Activated CD8-positive, alpha-beta memory T cell treated with anti-CD3 and anti-CD28 coated beads, Interleukin-2, amount 50 U/mL, for 48 hours (primary cell): ENCODE measurements around the gene LRCH4.
A peak's percentile ranks its signal among the peaks of the same experiment; 100 is the strongest.

Experiments used
- DNase-seq: peaks from one replicate; pipeline ENCODE4 v3.0.0-alpha.2; 2020

Gene LRCH4, protein sequence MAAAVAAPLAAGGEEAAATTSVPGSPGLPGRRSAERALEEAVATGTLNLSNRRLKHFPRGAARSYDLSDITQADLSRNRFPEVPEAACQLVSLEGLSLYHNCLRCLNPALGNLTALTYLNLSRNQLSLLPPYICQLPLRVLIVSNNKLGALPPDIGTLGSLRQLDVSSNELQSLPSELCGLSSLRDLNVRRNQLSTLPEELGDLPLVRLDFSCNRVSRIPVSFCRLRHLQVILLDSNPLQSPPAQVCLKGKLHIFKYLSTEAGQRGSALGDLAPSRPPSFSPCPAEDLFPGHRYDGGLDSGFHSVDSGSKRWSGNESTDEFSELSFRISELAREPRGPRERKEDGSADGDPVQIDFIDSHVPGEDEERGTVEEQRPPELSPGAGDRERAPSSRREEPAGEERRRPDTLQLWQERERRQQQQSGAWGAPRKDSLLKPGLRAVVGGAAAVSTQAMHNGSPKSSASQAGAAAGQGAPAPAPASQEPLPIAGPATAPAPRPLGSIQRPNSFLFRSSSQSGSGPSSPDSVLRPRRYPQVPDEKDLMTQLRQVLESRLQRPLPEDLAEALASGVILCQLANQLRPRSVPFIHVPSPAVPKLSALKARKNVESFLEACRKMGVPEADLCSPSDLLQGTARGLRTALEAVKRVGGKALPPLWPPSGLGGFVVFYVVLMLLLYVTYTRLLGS

DNA sequence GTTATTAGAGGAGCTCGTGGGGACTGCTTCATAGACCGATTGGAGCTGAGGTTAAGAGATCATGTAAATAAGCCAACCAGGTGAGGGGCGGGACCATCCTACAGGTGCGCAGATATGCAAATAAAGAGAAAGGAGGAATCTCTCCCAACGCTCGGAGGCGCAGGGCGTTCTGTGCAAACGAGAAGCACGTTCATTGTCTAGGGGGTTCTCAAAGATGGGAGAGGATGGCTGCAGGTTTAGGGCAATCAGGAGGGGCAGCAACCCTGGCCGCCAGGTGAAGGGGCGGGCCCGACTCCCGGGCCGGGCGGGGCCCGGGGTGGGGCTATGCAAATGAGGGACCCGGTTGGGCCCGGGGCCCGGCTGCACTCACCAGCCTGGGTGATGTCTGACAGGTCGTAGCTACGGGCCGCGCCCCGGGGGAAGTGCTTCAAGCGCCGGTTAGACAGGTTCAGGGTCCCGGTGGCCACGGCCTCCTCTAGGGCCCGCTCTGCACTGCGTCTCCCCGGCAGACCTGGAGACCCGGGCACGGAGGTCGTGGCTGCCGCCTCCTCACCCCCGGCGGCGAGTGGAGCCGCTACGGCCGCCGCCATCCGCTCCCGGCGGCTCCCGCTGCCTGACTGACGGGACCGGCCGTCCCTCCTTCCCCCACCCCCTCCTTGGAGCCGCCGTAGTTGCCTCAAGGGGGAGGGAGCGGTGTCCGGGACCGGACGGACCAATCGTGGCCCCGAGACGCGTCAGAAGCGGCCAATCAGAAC, at the start of gene LRCH4:
LRCH4 (minus strand) TSS at position 619 of the 755 bp plus-strand sequence; CDS start at position 590, 29 bp downstream.
- DNase-seq, result peak; percentile 83

DNA sequence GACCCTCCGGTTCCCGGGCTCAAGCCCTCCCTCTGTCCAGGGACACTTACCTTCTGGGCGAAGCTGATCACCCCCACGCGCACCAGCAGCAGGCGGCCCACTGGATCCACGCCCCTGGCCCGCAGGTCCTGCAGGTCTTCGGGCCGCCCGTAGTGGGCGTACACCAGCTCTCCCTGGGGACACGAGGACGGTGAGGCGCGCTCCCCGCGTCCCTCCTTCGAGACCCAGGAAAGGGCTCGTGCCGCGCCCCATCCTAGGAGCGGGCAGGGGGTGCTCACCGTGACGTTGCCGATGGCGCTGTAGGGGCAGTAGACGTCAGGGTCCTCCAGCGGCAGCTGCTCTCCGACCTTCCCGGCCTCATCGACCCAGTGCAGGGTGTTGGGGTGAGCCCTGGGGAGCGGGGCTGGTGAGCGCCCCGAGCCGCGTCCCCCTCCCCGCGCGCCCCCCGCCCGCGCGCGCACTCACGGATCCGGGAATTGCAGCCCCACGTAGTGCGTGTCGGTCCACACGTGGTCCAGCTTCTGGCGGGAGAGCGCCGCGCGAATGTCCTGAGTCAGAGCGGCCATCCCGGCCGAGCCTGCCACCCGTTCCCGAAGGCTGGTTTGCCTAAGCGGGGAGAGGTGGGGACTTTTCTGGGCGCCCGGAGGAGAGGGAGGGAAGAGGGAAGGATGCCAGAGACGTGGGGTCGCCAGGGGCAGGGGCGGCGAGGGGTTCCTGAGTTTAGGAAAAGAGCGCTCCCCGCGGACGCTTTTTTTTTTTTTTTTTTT, 47.2 kb upstream of the LRCH4 start:
- peak; percentile 83 for DNase-seq

DNA sequence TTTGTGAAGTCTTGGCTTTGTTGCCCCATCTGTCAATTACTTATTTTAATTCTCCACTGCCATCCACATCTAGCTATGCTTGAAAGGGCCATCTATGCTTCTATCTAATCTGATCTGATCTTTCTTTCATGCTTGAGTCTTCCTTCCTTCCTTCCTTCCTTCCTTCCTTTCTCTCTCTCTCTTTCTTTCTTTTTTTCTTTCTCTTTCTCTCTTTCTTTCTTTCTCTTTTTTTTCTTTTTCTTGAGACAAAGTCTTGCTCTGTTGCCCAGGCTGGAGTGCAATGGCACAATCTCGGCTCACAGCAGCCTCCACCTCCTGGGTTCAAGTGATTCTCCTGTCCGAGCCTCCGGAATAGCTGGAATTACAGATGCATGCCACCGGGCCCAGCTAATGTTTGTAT, 44.1 kb upstream of the LRCH4 start:
- DNase-seq, result no peak

DNA sequence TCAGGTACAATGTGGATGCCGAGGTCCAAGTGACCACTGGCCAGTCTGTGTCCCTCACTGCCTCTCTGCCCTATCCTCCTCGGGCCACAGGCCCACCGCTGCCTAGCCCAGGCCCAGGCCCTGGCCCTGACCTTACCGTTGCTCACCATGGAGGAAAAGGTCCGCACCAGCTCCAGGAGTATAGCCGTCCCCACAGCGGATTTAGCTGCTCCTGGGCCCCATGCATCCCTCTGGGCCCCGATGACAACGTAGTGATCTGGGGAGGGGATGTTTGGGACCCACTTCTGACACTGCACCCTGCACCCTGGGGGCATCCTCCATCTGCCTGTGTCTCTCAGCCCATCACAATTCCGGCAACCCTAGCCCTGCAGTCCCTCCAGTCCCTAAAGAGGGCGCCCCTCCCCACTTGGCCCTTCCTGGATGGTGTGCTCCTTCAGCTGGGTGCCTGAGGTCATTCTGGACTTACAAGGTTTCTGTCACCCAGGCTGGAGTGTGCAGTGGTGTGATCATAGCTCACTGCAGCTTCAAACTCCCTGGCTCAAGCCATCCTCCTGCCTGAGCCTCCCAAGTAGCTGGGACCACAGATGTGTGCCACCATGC, 43.3 kb upstream of the LRCH4 start:
- no peak for DNase-seq

DNA sequence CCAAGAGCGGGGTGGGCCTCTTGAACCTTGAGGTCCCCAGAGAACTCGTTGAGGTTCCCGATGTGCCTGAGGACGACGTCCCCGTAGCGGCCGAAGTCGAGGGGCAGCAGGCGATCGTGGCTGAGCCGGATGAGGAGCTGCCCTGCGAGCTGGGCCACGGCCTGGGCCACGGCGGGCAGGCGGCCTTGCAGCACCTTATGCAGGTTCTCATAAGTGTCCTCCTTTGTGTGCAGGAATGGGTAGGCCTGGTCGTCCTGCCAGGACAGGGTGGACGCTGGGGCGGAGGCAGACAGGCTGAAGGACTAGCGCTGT, 41.3 kb upstream of the LRCH4 start:
- no peak for DNase-seq

DNA sequence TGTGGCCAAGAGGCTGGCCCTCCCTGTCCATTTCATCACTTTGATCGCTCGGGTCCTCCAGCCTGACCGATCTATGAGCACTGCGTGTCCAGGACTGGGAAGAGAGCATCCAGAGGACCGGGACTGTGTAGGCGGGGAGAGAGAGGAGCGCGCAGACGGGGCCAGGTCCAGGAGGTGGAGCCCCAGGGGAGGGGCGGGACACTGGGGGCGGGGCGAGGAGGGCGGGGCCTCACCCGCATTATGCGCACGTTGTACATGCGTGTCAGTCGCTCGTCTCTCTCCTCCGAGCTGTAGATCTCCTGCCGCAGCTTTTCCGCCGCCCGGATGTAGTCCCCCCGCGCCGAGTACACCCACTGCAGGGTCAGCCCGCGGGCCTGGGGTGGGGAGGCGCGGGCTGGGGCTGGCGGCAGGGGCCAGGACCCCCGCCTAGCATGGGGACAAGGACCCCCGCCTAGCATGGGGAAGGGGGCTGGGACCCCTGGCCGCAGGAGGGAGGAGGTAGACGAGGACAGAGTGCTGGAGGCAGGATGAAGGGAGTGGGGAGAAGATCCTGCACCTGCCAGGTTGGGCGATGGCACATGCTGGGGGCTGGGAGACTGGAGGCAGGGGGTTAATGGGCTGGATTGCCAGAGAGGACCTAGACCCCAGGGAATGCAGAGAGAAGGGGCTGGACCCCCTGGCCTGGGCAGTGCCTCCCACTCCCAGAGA, 40.8 kb upstream of the LRCH4 start:
- DNase-seq, result peak; percentile 93

DNA sequence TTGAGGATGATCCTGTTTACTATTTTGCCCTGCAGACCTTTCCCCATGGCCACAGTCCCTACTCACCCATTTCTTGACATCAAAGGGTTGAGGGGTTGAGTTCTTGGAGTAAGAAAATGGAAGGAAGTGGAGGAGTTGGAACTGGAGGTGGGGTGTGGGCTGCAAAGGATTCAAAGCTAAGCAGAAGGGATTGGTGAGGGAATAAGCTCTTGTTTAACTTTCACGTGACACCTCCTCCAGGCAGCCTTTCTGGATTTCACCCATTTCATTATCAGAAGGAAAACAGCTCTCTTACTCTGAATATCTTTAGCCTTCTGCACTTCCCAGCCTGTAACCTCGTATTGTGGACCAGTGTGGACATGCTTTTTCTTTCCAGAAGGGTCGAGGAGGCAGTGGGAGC, 40.1 kb upstream of the LRCH4 start:
- DNase-seq, result no peak

DNA sequence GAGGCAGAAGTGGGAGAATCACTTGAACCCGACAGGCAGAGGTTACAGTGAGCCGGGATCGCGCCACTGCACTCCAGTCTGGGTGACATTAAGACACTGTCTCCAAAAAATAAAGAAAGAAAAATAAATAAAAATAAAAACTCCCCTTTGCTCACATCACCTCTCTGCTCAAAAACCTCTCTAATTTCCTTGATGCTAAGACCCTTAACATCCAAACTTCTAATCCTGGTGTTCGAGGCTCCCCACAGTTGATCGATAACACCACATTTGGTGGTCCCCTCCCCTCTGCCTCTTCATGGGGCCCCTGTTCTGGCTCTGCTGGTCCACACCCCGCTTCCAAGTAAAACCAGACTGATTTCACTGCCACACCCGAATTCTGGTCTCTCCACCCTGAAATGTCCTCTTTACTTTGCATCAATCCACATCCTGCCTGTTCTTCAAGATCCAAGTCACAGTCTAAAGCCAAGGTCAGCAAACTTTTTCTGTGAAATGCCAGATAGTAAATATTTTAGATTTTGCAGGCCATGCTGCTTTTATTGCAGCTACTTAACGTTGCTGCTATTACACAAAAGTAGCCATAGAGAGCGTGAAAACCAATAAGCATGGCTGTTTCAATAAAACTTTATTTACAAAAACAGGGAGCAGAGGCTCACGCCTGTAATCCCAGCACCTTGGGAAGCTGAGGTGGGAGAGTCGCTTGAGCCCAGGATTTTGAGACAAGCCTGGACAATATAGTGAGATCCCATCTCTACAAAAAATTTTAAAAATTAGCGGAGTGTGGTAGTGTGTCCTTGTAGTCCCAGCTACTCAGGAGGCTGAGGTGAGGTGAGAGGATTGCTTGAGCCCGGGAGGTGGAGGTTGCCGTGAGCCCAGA, 38.3 kb upstream of the LRCH4 start:
- DNase-seq, result no peak

DNA sequence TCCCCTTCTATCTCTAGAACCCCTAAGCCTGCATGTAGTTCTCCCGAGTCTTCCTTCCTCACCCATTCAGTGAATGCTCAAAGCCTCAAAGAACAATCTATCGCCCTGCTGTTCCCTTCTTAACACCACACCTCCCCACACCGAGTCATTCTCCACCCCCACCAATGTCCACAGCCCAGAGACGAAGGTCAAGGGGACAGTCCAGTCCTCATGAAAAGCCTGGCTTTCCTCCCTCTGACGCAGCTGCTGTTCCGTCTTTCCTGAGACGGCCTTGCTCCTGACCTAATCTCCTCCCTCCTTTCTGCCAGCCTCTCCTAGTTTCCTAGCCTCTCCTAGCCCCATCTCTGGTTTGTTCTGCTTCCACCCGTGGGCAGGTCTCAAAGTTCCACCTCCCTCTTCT, 35.6 kb upstream of the LRCH4 start:
- DNase-seq, result no peak

DNA sequence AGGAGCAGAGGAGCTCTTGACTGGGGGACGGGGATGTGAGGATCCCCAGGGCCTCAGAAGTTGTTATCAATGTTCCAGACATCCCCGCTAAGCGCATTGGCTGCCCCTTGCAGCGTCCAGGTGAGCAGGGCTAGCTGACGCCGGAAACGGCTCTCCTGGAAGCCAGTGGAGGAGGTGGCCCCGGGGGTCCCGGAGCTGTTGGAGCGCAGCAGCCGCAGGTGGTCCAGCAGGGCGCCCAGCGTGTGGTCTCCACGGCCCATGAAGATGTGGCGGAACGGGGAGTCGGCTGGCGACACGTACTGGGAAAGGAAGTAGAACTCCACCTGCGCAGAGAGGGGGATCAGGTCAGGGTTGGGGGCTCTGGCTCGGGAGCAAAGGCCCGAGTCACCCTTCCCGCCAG, 34.9 kb upstream of the LRCH4 start:
- no peak for DNase-seq

DNA sequence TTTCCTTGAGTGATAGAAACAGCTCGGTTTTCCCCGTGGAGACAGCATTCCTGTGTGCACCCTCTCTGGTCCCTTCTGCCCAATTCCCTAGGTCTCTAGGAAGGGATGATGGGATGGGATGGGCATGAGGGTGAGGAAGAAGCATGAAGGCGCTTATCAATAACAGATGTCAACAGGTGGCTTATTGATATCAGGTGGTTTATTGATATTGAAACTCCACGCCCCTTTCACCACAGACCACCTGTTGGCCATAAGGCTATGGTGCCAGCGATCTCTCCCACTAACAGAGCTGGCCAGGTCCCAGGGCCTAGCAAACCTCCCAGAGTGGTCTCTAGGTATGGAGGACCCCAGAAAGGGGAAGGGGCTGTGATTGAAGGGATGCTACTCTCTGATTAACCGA, 34.3 kb upstream of the LRCH4 start:
- DNase-seq, result no peak

DNA sequence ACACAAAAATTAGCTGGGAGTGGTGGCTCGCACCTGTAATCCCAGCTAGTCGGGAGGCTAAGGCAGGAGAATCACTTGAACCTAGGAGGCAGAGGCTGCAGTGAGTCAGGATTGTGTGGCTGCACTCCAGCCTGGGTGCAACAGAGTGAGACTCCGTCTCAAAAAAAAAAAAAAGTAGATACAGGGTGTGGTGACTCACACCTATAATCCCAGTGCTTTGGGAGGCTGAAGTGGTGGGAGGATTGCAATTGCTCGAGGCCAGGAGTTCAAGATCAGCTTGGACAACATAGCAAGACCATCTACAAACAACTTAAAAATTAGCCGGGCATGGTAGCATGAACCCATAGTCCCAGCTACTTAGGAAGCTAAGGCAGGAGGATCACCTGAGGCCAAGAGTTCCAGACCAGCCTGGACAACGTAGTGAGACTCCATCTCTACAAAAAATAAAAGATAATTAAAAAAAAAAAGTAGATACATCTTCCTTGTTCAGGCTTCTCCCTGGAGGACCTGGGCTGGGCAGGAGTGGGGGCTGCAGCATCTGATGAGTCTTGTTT, 28.5 kb upstream of the LRCH4 start:
- no peak for DNase-seq

DNA sequence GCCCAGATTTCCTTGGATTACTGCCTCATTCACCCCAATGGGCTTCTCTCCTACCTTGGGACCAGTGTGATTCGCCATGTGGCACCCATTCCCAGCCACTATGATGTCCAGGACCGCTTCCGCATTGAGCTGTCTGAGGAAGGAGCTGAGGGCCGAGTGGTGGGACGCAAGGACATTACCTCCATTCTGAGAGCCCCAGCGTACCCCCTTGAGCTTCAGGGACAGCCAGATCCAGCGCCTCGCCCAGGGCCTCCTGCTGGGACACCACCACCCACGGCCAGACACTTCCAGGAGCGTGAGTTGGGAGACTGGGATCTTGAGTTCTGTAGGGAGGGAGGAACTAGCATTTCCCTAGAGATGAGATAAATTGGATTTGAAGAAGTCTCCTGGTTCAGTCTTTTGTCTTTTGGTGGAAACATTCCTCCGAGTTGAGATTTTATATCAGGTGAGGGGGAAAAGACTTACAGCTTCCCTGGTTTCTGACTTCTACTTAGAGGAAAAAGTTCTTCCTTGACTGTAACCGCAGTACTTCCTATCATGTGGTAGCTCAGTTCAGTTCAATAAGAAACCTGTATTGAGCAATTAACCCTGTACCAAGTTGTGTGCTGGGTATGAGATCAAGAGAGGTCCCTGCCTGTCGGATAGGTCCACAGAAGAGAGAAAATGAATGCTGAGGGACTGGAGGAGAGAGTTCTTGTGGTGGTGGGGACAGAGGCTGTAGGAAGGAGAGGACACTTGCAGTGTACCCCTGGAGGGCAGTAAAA, 27.7 kb upstream of the LRCH4 start:
- no peak for DNase-seq

DNA sequence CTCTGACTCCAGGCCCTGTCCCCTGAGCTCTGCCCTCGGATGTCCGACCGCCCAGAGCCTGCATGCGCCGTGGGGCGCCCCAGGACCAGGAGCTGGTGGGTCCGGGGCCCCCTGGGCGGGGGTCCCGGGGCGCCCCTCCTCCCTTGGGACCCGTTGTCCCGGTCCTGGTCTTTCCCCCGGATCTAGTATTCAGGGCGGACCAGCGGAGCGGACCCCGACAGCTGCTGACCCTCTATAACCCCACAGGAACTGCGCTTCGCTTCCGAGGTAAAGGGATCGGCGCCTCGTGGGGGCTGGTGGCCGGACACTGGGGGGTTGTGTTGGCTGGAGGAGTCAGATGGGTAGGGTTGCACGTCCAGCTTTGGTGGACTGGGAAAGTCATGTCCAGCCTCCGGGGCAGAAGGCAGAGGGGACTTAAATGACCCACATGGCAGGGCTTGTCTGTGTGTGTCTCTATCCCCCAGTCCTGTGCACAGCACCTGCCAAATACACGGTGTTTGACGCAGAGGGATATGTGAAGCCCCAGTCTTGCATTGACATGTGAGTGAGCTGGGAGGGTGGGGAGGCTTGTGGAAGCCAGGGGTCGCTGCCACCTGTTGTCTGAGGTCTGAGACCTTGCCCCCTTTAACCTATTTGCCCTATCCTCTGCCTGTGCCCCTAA, 26.9 kb upstream of the LRCH4 start:
- no peak for DNase-seq

DNA sequence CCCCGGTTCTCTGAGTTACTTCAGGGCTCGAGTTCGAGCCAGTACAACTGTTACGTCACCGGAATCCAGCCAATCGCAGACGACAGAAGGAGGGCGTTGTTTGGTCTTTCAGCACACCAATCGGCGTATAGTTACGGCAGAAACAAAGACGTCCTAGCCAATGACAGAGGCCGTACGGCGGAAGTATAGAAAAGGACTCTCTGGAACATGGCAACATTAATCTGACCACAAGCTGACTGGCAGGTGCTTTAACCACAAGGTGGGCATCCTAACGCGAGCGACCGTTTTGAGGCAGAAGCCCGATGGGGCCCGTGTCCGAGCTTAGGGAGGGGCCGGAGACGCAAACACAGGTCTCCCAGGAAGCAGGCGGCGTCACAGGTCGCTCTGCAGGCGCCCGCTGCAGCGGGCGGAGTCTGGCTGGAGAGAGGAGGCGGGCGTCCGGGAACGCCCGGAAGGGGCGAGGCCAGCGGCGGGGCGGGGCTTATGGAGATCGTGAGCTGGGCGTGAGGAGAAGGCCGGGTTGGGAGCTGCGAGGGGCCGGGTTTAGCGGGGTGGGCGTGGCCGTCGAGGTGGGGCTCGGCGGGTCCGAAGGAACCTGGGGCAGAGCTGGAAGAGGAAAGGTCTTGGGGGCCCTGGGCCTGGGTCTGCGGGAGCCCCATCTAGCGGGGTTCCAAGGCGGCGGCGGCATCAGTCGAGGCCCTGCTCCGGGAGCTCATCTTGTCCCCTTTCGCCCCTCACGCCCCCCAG, 26.2 kb upstream of the LRCH4 start, which contains the start of gene MOSPD3:
MOSPD3 (plus strand) TSS at position 558 of the 747 bp plus-strand sequence. CDS start 252 bp downstream, outside the sequence.
- DNase-seq, result peak; percentile 99

DNA sequence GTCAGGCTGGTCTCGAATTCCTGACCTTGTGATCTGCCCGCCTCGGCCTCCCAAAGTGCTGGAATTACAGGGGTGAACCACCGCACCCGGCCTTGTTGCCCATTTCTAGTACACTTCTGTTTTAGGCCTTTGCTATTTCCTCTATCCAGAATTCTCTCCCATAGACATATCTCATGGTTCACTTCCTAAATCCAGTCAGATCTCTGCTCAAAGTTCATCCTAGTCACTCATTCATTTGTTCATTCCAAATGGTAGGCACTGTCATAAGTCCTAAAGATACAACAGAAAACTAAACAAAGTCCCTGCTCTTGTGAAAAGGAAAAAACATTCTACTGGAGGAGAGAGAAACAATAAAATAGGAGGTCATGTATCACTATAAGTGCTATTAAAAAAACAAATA, 24.0 kb upstream of the LRCH4 start:
- DNase-seq, result no peak

DNA sequence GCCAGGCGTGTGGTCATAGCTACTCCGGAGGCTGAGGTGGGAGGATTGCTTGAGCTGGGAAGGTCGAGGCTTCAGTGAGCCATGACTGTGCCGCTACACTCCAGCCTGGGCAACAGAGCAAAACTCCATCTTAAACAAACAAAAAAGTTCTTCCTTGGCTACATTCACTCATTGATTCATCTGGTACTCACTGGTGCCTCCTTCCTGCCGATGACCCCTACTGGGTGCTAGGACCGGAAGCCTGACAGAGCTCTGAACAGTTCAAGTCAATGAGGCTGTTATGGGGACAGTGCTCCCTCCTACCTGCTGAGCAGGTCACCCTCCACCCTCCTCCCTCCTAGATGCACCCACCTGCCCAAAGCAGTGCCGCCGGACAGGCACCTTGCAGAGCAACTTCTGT, 21.2 kb upstream of the LRCH4 start:
- no peak for DNase-seq

DNA sequence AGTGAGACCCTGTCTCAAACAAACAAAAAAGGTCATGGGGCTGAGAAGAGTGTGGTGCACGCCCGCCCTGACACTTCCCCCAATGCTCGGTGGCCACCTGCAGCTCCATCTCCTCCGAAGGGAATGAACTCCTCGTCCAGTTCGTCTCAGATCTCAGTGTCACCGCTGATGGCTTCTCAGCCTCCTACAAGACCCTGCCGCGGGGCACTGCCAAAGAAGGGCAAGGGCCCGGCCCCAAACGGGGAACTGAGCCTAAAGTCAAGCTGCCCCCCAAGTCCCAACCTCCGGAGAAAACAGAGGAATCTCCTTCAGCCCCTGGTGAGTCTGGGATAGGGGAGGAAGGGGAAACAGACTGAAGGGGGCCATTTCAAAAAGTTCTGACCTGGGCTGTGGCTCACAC, 20.4 kb upstream of the LRCH4 start:
- DNase-seq, result no peak
